Activated T-cell treated with anti-CD3 and anti-CD28 coated beads, Interleukin-2, amount 50 U/mL, for 48 hours (primary cell): Measurements from ENCODE around the gene PLK1.
"Not testable (repeated sequence)": the region's sequence is repeated elsewhere in the genome, so short reads cannot be mapped to it uniquely, and the experiment has no call there.

ENCODE experiments used
- DNase-seq, 2 experiments: peaks; one replicate each; pipeline ENCODE4 v3.0.0-alpha.2; 2020

PLK1 gene

GRCh38 chr16:23678430-23679273, at the start of gene PLK1:
Gene PLK1, plus strand, starts transcription at chr16:23678889. Its CDS starts 44 bp downstream, at chr16:23678933.
- DNase-seq: peak; percentile 90 to 91

DNA sequence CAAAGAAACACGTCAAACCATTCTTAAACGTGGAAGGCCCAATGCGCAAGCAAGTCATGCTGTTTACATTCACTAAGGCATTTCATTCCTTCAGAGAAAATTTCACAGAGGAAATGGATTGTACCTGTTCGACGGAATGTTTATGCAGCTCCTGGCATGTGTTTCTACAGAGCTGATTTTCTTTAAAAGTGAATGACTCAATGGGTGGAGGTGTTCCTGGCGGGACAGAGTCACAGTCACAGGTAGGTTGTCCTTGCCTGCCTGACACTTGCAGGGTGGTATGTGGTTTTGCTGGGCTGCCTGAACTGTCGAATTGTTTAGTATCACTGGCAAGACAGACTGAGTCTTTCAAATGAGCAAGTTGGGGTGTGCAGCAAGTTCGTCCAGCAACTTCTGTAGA, 49.2 kb upstream of the PLK1 start:
- no peak for DNase-seq

DNA sequence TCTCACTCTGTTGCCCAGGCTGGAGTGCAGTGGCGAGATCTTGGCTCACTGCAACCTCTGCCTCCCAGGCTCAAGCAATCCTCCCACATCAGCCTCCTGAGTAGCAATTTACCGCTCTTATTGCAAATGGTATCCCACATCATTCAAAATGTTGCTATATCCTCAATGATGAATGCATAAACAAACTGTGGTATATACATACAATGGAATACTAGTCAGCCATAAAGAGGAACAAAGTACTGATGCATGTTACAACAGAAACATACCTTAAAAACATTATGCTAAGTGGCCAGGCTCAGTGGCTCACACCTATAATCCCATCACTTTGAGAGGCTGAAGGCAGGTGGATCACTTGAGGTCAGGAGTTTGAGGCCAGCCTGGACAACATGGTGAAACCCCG, 46.8 kb upstream of the PLK1 start:
- not testable (repeated sequence) for DNase-seq

GRCh38 chr16:23634461-23635036, 44.1 kb upstream of the PLK1 start:
- no peak for DNase-seq

- DNase-seq: no peak
Observed at GRCh38 chr16:23635958-23636357, 42.7 kb upstream of the PLK1 start.

- DNase-seq: no peak
Observed at GRCh38 chr16:23640615-23640930, 38.1 kb upstream of the PLK1 start.

DNA sequence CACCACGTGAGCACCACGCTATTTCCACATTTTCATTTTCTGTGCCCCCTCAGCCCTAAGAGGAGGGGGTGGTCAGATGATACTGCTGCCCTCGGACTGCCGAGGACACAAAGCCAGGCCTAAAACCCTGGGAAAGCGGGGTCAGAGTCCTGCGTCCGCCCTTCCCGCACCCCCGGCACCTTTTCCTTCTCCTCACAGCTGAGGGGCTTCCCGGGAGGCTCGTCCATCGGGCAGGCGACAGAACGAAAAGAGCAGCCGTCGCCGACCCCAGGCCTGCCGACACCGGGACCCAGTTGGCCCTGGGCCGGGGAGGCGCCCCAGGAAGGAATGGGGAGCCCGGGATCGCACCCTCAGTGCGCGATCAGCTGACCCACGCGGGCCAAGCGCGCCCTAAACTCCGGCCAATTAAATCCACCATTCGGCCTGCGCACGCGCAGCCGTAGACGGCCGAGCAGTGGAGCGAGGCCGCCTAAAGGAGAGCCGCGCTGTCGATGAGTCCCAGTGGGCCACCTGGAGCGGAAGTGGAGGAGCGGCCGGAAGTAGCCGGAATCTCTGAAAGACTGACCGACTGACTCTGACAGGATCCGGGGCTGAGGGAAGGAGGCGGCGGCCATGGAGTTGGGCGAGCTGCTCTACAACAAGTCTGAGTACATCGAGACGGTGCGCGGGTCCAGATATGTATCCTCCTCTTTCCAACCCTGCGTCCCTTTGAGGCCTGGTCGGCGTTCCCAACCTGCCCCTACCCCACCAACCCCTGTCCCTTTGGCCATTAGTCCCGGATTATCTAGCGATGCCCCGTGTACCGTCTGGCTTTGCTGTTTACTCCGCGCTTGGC, 37.5 kb upstream of the PLK1 start, which contains the start of the genes DCTN5 and PALB2:
TSS of gene DCTN5 (plus strand) at position 536 of the 835 bp plus-strand sequence. CDS start at position 613, 77 bp downstream.
TSS of gene PALB2 (minus strand) at position 380 of the 835 bp plus-strand sequence. CDS start at position 227, 153 bp downstream.
- DNase-seq: peak; percentile 92

DNA sequence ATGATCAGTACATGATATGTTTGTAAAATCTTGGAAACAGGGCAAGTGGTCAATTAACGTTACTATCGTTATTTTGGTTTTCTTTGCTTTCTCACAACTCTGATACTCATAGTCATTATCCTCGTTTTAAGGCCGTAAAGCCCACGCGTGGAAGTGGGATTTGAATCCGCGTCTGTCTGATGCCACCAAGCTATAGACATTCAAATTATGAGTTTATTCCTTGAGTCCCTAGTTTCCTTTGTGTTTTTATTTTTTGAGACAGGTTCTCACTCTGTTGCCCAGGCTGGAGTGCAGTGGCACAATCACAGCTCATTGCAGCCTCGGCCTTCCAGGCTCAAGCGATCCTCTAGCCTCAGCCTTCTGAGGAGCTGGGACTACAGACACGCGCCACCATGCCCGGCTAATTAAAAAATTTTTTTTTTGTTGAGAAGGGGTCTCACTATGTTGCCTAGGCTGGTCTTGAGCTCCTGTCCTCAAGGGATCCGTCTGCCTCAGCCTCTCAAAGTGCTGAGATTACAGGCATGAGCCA, 36.4 kb upstream of the PLK1 start:
- DNase-seq: no peak

DNA sequence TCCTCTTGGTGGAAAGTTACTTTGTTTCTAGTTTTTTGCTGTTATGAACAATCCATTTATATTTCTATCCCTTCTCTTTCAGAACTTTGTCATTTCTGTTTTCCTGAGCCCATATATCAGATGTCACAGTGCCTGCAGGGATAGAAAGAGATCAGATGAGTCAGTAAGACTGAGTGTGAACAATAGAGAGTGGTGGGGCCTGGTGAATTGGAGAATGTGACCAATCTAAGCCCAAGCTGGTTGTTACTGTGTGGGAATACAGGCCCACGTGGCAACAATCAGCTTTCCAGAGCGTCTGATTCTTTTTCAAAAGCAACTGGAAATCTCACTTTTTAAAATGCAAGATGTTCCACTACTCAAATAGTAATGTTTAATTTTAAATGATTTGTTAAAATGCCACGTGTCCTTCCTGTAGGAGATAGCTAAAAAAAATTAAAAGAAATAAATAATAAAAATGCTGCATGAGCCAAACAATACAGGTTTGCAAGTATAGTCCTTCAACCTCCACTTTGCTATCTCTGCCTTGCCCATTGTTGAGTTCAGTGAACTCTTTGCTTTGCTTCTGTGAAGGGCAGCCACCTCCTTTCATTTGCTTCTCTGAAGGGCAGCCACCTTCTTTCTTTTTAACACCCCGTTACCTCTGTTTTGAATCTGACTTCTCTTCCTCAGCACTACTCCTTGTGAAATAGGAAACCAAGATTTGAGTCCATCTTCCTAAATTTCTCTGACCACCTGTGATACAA, 27.8 kb upstream of the PLK1 start:
- no peak for DNase-seq

GRCh38 chr16:23651943-23652468, 26.7 kb upstream of the PLK1 start:
- no peak for DNase-seq

- no peak for DNase-seq
Observed at GRCh38 chr16:23663918-23664317, 14.8 kb upstream of the PLK1 start.

GRCh38 chr16:23666571-23667354, 11.9 kb upstream of the PLK1 start:
- no peak for DNase-seq

GRCh38 chr16:23667355-23667659, 11.4 kb upstream of the PLK1 start:
- DNase-seq: no peak

DNA sequence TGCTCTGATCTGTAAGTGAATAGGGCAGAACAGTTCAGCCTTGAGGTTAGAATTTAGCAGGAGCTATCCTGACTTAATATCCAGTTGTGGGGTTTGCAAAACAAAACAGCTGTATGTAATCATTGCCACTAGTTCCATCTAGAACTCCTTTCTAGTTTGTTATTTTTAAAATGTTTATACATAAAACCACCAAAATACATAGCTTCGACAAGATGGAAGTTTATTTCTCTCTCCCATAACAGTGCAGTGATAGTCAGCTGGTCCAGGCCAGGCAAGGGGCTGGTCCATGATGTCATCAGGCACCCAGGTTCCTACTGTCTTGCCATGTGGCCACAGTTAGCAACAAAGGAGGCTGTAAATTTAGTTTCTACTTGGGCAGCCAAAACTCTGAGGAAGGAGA, 10.5 kb upstream of the PLK1 start:
- DNase-seq: no peak

- DNase-seq: no peak
Observed at GRCh38 chr16:23668873-23669272, 9.8 kb upstream of the PLK1 start.

GRCh38 chr16:23670137-23670776, 8.4 kb upstream of the PLK1 start:
- peak; percentile 63 to 71 for DNase-seq

DNA sequence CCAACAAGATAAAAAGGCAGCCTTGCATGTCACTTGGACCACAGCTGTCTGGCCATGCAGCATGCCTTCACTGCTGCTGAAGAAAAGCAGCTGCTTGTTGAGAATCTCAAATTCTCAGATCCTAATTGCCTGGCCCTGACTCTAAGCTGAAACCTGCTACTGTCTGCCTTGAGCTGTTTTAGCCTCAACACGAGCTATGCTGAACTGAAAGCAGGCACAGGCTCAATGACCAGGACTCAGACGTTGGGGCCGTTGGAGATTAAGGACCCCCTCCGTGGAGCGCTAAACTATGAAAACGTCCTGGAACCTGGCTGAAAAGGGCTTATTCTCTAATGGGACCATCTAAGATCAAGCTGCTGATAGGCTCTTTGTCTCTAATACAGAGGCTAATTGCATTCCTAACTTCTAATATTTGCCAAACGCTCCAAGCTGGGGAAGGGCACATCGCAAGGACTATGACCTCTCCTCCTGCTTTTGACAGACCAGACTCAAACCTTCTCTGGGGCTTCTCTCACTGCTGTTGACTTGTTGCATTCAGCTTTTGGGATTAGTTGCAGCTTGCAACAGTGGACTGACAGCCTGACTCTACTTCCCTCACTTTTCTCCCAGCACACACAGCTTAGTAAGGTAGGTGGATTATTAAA, 4.6 kb upstream of the PLK1 start:
- no peak for DNase-seq

- DNase-seq: no peak
Observed at GRCh38 chr16:23676924-23677480, 1.7 kb upstream of the PLK1 start.

DNA sequence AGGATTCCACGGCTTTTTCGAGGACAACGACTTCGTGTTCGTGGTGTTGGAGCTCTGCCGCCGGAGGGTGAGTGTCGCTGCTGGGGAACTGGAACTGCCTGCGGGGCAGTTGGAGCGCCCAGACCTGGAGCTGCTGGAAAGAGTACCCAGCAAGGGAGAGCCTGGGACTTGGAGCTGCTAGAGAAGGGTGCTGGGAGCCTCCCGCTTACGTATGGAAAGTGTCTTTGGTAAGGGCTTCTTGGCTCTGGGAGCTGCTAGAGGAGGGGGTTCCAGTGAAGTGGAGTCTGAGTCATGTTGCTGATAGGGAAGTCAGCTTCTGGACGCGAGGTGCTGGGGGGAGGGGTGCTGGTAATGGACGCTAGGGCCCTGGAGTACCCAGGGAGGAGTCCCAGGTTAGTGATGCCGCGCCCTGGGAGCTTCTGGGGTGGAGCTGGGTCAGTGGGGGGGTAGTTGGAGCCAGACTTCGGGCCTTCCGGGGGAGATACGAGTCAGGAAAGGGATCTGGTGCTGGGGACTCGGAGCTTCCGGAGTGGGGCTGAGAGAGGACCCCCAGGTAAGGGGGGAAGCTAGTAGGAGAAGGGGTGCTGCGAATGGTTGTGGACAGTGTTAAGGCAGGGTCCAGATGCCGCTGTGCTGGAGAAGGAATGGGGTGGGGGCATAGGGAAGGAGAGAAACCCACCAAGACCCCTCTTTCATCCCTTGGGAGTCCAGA, 741 bp downstream of the PLK1 start:
- DNase-seq: peak; percentile 52 to 56

DNA sequence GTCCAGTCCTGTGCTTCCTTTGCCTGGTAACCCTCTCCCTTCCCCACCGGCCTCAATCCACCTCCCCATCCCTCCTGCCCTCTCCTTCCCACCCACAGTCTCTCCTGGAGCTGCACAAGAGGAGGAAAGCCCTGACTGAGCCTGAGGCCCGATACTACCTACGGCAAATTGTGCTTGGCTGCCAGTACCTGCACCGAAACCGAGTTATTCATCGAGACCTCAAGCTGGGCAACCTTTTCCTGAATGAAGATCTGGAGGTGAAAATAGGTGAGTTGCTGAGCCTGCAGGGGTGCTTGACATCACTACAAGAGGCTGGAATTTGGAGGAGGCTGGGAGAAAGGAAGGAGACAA, 1.3 kb downstream of the PLK1 start:
- DNase-seq: no peak
